GM10266 (cell line): ENCODE measurements around the gene PAX5.

Experiments
- DNase-seq: peaks from one replicate; pipeline ENCODE4 v3.0.0; 2012; ENCODE audit errors: extremely low spot score
- TF ChIP-seq, protein P1 (sequence below): IDR thresholded peaks from 2 replicates; pipeline ENCODE4 v1.5.1; 2012; ENCODE audit warnings: mild to moderate bottlenecking, low read depth; ENCODE audit not compliant: control insufficient read depth, insufficient read depth; ENCODE audit errors: missing control alignments

The PAX5 gene

DNA sequence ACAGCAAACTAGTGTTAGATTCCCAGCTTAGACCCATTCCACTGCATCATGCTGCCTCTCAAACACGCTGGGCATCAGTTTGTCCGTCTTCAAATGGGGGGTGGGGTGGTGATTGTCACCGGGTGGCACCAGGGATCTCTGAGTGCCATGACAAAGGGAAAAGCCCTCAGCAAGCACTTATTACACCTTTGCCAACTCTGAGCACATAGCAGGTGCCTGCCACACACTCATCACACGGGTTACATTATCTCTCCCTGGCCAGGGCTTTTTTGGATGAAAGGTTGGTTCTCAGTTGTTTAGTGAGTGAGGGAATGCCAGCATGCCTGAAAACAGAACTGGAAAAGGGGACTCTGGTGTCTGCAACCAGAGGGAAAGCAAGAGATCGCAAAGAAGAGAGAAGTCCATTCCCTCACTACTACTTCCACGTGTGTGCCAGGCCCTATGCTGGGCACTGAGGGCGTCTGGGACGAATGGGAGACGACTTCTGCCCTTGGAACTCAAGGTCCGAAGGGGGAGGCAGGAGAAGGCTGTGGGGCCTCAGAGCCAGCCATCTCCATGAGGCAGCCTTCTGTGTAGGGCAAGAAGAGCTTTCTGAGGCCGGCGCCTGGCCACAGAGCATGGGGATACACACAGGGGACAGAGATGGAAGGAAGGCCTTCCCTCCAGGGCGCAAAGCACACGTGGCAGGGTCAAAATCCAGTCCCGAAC, 48.9 kb downstream of the PAX5 start:
- TF ChIP-seq, protein P1, sequence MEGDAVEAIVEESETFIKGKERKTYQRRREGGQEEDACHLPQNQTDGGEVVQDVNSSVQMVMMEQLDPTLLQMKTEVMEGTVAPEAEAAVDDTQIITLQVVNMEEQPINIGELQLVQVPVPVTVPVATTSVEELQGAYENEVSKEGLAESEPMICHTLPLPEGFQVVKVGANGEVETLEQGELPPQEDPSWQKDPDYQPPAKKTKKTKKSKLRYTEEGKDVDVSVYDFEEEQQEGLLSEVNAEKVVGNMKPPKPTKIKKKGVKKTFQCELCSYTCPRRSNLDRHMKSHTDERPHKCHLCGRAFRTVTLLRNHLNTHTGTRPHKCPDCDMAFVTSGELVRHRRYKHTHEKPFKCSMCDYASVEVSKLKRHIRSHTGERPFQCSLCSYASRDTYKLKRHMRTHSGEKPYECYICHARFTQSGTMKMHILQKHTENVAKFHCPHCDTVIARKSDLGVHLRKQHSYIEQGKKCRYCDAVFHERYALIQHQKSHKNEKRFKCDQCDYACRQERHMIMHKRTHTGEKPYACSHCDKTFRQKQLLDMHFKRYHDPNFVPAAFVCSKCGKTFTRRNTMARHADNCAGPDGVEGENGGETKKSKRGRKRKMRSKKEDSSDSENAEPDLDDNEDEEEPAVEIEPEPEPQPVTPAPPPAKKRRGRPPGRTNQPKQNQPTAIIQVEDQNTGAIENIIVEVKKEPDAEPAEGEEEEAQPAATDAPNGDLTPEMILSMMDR, result no peak

DNA sequence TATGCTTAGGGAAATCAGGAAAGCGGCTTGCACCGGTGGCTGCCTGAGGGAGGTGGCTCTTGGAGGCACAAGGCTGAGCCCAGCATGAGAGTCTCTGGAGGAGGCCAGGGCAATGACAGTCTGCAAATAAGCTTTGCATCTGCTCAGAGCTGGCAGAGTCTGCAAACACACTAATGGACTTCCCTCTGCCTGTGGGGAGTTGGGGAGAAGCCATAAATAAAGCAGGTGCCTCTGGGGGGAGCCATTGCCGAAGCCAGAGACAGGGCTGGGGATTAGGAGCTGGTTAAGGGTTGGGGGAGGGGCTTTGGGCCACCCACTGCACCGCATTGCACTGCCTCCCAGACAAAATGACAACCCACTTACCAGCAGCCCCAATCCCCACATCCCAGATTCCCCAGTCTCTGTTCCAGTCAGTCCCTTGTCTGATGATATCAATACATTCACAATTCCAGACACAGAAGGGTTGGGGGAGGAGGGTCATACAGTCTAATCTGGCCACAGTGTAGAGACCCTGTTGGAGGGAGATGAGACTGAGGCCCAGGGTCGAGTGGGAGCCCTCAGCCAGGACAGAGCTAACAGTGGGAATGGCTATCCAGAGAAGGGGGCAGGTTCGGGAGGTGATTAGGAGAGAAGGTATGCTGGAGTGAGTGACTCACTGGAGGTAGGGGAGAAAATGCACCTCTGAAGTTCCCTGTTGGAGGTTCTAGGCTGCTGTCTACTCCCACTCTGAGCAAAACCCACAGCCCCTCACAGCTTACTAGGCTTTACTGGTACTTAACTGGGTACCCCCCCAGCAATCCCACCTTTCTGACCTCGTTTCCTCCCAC, 53.7 kb downstream of the PAX5 start:
- peak; percentile 66 for DNase-seq
- TF ChIP-seq, protein P1, result peak; percentile 52

More for the DNA sequence above, 48.9 kb downstream of the PAX5 start:
- DNase-seq, result no peak

DNA sequence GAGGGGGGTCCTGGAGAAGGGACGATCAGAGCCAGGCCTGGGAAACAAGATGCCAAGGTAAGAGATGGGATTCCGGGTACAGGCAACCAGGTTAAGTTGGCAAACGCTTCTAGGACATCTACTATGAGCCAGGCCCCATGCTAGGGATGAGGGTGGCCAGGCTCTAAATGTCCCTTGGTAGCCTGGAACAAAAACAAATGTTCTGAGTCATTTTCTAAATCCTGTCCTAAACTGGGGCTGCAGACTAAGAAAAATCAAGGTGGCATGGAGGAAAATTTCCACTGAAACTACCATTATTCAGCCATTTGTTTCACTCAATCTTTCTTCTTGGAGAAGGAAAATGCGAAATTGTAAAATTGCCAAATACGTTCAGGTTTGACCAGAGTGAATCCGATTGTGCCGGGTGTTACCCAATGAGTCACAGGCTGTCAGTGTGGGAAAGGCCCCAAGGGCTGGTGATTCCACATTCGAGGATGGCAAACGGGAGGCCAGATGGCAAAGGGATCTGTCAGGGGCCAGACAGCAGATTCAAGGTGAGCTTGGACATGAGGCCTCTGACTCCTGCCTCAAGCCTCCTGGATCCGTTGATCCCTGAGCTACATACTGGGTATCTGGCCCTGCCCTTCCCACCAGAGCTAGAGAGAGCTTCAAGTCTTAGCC, 57.6 kb downstream of the PAX5 start:
- DNase-seq, result no peak
- TF ChIP-seq, protein P1, result no peak

DNA sequence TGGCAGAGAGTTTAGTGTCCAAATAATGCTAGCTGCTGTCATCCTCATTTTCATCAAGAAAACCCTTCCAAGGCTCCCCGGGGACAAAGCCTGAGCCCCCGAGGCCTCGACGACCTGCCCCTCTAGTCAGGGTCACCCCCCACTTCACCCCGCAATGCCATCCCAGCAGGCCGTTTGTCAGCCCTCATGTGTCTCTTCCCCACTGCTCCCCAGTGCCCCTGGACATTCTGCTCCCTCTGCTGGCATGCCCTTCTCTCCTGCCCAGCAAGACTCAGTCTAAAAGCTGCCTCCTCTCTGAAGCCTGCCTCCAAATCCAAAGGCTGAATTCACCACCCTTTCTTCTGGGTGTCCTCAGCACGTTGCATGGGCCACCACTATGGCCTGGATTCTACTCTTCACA, 59.3 kb downstream of the PAX5 start:
- no peak for DNase-seq
- TF ChIP-seq, protein P1, result no peak

DNA sequence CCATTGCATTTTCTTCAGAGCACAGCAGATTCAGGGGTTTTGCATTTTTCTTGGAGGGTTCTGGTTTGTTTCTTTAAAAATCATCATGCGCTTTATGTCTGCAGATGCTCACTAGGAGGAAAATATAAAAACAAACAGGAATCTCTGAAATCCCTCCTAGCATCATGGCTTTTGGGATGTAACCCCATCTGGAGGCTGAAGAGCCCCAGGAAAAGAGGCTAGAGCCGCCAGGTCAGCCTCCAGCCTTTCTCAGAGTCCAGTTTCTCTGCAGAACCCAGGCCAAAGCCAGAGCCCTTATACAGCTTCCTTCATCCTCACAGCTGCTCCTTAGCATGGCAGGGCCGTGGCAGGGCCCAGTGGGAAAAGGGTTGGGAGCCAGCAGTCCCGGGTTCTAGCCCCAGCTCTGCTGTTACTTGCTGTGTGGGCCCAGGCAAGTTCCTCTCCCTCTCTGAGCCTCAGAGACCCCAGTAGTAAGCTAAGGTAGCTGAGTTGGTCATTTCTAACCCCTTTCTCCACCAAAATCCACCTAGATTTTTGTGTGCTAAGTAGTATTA, 62.1 kb downstream of the PAX5 start:
- no peak for DNase-seq
- TF ChIP-seq, protein P1, result no peak

DNA sequence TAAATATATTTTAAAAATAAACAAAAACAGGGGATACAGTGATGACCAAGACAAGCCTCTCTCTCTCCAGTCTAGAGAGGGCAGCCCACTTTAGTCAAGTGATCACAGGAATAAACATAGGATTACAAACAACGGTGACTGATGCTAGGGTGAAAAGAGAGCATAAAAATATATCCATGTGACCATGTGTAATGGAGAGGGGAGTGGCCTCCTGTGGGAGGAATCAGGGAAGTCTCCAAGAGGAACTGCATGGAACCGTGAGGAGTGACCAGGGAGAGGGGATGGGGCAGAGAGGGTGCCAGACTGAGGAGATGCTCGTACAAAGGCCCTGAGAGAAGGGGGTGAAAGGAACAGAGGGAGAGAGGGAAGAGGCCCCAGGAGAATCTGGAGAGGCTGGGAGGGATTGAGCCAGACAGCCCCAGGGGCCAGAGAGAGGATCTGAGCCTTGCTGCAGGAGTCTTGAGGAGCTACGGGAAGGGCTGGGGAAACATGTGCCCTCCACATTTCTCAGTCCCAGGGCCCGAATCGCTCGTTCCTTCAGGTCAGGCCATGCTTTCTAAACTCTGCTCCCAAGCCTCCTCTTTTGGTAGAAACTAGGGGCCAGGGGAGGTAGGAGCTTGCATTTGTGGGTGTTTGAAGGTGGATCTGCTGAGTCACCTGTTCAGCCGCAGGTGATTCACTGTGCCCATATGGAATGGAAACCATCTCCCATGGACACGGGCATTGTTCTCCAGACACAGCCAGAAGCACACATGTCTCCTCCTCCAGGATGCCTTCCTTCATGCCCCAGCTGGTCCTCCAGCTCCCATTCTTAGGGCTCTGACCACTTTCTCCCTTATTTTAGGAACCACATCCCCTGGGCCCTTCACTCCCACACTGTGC, 63.8 kb downstream of the PAX5 start:
- TF ChIP-seq, protein P1, result no peak
- DNase-seq, result no peak
